Gastroesophageal sphincter (tissue), 3 donors: Measurements from ENCODE around the gene PDZD2.

Experiments used
- CTCF ChIP-seq, 4 experiments: fragments of 200-600 bp in 2 of 4; fragments of 450-650 bp in 2 of 4; sonication (generic) in 1 of 4; IDR thresholded peaks; one replicate each; pipeline ENCODE4 v1.5.1; 2017 to 2019; ENCODE audit warnings: antibody characterized with exemption in 4 of 4, mild to moderate bottlenecking in 2 of 4, moderate library complexity in 2 of 4
- POLR2A ChIP-seq, 2 donors: fragments of 450-650 bp; IDR thresholded peaks; one replicate each; pipeline ENCODE4 v1.6.1; 2017; ENCODE audit warnings: antibody characterized with exemption in 2 of 2, mild to moderate bottlenecking in 2 of 2, moderate library complexity in 1 of 2

GRCh38 chr5:31918739-31919138, 279.8 kb downstream of the PDZD2 start:
- TF ChIP-seq CTCF (IDR thresholded peaks at IDR 0.05) = no peak
- TF ChIP-seq POLR2A (IDR thresholded peaks at IDR 0.05) = no peak
